ENCODE results near the gene APOA1. TPM values are rescaled to one million over a fixed set of nuclear protein-coding genes. Genes with fewer than 3 reads are reported as not detected.
A peak's percentile ranks its signal among the peaks of the same experiment; 100 is the strongest.

APOA1 gene
- total and polyA plus RNA-seq, 10 of the 15 experiments (the other 5 are each of a cell fraction or from before 2014, with no cell fraction given) = 0.10 to 2.4 (median 0.24) TPM; not detected in 3

DNA sequence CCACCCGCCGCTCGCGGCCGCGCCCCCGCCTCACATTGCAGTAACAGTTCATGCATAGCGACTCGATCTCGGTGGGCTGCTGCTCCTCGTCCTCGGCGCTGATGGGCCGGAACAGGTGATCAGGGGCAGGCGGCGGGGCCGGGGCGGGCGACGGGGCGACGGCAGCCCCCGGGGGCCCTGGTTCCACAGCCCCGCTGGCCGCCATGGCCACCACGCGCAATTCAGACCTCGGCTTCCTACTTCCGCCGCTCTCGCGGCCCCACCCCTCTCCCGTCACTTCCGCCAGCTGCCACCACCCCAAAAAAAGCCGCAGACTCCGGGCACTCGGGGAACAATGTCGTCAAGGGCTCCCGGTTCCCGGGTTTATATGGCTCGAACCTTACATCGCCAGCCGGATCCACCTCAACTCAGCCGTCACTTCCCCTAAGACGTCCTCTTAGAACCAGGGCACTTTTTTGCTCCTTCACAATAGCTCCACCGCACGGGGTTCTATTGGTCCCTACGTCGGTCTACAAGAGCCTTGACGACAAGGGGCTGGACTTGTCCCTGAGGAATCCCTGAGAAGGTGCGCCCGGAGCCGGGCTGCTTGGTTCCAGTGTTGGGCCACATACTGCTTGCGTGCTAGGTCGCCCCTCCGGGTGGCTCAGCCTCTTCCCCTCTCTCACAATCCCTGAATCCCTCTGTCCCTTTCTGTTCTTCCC, 49.5 kb downstream of the APOA1 start, which contains the start of gene ZPR1 (continued):
- TF ChIP-seq, protein P1, sequence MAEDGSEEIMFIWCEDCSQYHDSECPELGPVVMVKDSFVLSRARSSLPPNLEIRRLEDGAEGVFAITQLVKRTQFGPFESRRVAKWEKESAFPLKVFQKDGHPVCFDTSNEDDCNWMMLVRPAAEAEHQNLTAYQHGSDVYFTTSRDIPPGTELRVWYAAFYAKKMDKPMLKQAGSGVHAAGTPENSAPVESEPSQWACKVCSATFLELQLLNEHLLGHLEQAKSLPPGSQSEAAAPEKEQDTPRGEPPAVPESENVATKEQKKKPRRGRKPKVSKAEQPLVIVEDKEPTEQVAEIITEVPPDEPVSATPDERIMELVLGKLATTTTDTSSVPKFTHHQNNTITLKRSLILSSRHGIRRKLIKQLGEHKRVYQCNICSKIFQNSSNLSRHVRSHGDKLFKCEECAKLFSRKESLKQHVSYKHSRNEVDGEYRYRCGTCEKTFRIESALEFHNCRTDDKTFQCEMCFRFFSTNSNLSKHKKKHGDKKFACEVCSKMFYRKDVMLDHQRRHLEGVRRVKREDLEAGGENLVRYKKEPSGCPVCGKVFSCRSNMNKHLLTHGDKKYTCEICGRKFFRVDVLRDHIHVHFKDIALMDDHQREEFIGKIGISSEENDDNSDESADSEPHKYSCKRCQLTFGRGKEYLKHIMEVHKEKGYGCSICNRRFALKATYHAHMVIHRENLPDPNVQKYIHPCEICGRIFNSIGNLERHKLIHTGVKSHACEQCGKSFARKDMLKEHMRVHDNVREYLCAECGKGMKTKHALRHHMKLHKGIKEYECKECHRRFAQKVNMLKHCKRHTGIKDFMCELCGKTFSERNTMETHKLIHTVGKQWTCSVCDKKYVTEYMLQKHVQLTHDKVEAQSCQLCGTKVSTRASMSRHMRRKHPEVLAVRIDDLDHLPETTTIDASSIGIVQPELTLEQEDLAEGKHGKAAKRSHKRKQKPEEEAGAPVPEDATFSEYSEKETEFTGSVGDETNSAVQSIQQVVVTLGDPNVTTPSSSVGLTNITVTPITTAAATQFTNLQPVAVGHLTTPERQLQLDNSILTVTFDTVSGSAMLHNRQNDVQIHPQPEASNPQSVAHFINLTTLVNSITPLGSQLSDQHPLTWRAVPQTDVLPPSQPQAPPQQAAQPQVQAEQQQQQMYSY (CRISPR knock-in tag; IDR thresholded peaks at IDR 0.05) = no peak
- TF ChIP-seq, protein P2, sequence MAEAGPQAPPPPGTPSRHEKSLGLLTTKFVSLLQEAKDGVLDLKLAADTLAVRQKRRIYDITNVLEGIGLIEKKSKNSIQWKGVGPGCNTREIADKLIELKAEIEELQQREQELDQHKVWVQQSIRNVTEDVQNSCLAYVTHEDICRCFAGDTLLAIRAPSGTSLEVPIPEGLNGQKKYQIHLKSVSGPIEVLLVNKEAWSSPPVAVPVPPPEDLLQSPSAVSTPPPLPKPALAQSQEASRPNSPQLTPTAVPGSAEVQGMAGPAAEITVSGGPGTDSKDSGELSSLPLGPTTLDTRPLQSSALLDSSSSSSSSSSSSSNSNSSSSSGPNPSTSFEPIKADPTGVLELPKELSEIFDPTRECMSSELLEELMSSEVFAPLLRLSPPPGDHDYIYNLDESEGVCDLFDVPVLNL (IDR thresholded peaks at IDR 0.05; ENCODE audit: low read depth, low read length) = no peak
- TF ChIP-seq, protein P3, sequence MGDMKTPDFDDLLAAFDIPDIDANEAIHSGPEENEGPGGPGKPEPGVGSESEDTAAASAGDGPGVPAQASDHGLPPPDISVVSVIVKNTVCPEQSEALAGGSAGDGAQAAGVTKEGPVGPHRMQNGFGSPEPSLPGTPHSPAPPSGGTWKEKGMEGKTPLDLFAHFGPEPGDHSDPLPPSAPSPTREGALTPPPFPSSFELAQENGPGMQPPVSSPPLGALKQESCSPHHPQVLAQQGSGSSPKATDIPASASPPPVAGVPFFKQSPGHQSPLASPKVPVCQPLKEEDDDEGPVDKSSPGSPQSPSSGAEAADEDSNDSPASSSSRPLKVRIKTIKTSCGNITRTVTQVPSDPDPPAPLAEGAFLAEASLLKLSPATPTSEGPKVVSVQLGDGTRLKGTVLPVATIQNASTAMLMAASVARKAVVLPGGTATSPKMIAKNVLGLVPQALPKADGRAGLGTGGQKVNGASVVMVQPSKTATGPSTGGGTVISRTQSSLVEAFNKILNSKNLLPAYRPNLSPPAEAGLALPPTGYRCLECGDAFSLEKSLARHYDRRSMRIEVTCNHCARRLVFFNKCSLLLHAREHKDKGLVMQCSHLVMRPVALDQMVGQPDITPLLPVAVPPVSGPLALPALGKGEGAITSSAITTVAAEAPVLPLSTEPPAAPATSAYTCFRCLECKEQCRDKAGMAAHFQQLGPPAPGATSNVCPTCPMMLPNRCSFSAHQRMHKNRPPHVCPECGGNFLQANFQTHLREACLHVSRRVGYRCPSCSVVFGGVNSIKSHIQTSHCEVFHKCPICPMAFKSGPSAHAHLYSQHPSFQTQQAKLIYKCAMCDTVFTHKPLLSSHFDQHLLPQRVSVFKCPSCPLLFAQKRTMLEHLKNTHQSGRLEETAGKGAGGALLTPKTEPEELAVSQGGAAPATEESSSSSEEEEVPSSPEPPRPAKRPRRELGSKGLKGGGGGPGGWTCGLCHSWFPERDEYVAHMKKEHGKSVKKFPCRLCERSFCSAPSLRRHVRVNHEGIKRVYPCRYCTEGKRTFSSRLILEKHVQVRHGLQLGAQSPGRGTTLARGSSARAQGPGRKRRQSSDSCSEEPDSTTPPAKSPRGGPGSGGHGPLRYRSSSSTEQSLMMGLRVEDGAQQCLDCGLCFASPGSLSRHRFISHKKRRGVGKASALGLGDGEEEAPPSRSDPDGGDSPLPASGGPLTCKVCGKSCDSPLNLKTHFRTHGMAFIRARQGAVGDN (IDR thresholded peaks at IDR 0.05) = peak; percentile 34; the same call in 1 of the 2 replicates
- TF ChIP-seq STAT3 (IDR thresholded peaks at IDR 0.05; ENCODE audit: low read depth, low read length) (no peak), ATF7 (IDR thresholded peaks at IDR 0.05; ENCODE audit: low read depth) (peak; percentile 61), ZNF622 (IDR thresholded peaks at IDR 0.05) (no peak), NFIC (IDR thresholded peaks at IDR 0.05; ENCODE audit: low read depth, low read length) (no peak), PAX8 (IDR thresholded peaks at IDR 0.05) (no peak), SMC3 (IDR thresholded peaks at IDR 0.05; ENCODE audit: borderline replicate concordance, low read length) (no peak), SUZ12 (IDR thresholded peaks at IDR 0.05; ENCODE audit: unreplicated experiment) (no peak), NR2C1 (IDR thresholded peaks at IDR 0.05) (no peak), CBX3 (IDR thresholded peaks at IDR 0.05; ENCODE audit: borderline replicate concordance, low read depth) (no peak), ZNF24 (IDR thresholded peaks at IDR 0.05) (no peak), WRNIP1 (IDR thresholded peaks at IDR 0.05; ENCODE audit: borderline replicate concordance, low read depth, low read length) (no peak), POLR2AphosphoS2 (IDR thresholded peaks at IDR 0.05; ENCODE audit: low read depth, low read length) (peak; percentile 75), CBFB (IDR thresholded peaks at IDR 0.05; ENCODE audit: low read depth) (peak; percentile 59; the same call in 1 of the 2 replicates)
- TF ChIP-seq, protein P4, sequence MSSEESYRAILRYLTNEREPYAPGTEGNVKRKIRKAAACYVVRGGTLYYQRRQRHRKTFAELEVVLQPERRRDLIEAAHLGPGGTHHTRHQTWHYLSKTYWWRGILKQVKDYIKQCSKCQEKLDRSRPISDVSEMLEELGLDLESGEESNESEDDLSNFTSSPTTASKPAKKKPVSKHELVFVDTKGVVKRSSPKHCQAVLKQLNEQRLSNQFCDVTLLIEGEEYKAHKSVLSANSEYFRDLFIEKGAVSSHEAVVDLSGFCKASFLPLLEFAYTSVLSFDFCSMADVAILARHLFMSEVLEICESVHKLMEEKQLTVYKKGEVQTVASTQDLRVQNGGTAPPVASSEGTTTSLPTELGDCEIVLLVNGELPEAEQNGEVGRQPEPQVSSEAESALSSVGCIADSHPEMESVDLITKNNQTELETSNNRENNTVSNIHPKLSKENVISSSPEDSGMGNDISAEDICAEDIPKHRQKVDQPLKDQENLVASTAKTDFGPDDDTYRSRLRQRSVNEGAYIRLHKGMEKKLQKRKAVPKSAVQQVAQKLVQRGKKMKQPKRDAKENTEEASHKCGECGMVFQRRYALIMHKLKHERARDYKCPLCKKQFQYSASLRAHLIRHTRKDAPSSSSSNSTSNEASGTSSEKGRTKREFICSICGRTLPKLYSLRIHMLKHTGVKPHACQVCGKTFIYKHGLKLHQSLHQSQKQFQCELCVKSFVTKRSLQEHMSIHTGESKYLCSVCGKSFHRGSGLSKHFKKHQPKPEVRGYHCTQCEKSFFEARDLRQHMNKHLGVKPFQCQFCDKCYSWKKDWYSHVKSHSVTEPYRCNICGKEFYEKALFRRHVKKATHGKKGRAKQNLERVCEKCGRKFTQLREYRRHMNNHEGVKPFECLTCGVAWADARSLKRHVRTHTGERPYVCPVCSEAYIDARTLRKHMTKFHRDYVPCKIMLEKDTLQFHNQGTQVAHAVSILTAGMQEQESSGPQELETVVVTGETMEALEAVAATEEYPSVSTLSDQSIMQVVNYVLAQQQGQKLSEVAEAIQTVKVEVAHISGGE (CRISPR knock-in tag; IDR thresholded peaks at IDR 0.05) = no peak
